SK-N-MC (cell line): ENCODE results near the gene PANK2.
"Not testable (repeated sequence)": the region's sequence is repeated elsewhere in the genome, so short reads cannot be mapped to it uniquely, and the experiment has no call there.

Source experiments
- DNase-seq: peaks from one replicate; pipeline ENCODE4 v3.0.0-alpha.2; 2011; ENCODE audit warnings: low read depth, low spot score
- H3K27ac ChIP-seq: fragments of 200-600 bp; sonication (generic); 2 replicates; pipeline ENCODE4 v1.5.1; 2016; ENCODE audit warnings: mixed run types
- H3K36me3 ChIP-seq: fragments of 200-600 bp; sonication (generic); 2 replicates; pipeline ENCODE4 v1.6.1; 2017; ENCODE audit warnings: antibody characterized with exemption, low read length, mixed read lengths; ENCODE audit not compliant: insufficient read depth
- H3K4me3 ChIP-seq: fragments of 200-600 bp; sonication (generic); 2 replicates; pipeline ENCODE4 v1.5.1; 2016
- H3K9ac ChIP-seq: fragments of 200-600 bp; sonication (generic); 2 replicates; pipeline ENCODE4 v1.8.0; 2017; ENCODE audit warnings: mixed run types, mixed read lengths; ENCODE audit not compliant: insufficient read length
- H3K9me3 ChIP-seq: fragments of 200-600 bp; sonication (generic); 2 replicates; pipeline ENCODE4 v1.6.1; 2017; ENCODE audit warnings: low read depth, mild to moderate bottlenecking, antibody characterized with exemption, low read length, moderate library complexity, mixed read lengths
- EZH2 ChIP-seq: fragments of 200-600 bp; sonication (generic); IDR thresholded peaks from one replicate; pipeline ENCODE4 v1.6.1; 2017; ENCODE audit warnings: antibody characterized with exemption
- FOXP2 ChIP-seq: optimal IDR thresholded peaks from 2 replicates; pipeline ENCODE3; 2011; ENCODE audit warnings: mild to moderate bottlenecking, moderate library complexity; ENCODE audit not compliant: insufficient read depth; ENCODE audit errors: extremely low read length, control extremely low read depth
- POLR2AphosphoS5 ChIP-seq: IDR thresholded peaks from 2 replicates; pipeline ENCODE4 v1.6.1; 2012; ENCODE audit warnings: mild to moderate bottlenecking, low read depth, low read length, borderline replicate concordance

The PANK2 gene

GRCh38 chr20:3888622-3889488 is at the start of gene PANK2:
PANK2 (plus strand) TSS chr20:3889387.
- Histone ChIP-seq H3K27ac (peak within 1 kb of the TSS; percentile 80), H3K36me3 (peaks cover 29% of the 10 kb centered on the region), H3K4me3 (peak within 1 kb of the TSS; percentile 88), H3K9me3 (no peaks in the 10 kb centered on the region), H3K9ac (peak within 1 kb of the TSS; percentile 86)
- DNase-seq, result peak; percentile 84
- TF ChIP-seq FOXP2, result no peak
- TF ChIP-seq EZH2, result no peak
- peak; percentile 93 for TF ChIP-seq POLR2AphosphoS5

DNA sequence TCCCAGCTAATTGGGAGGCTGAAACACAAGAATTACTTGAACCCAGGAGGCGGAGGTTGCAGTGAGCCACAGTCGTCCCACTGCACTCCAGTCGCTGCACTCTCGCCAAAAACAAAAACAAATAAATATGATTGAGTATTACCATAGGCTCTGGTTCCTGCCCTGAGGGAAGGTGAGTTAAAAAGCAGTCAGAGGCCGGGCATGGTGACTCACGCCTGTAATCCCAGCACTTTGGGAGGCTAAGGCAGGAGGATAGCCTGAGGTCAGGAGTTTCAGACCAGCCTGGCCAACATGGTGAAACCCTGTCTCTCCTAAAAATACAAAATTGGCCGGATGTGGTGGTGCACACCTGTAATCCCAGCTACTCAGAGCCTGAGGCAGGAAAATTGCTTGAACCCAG is 49.0 kb upstream of the PANK2 start:
- DNase-seq, H3K36me3 ChIP-seq, H3K9me3 ChIP-seq, H3K27ac ChIP-seq, H3K4me3 ChIP-seq, H3K9ac ChIP-seq: not testable (repeated sequence)

GRCh38 chr20:3842348-3842930 is 46.7 kb upstream of the PANK2 start:
- no peak for TF ChIP-seq EZH2
- no peak for TF ChIP-seq POLR2AphosphoS5
- TF ChIP-seq FOXP2, result no peak
- Histone ChIP-seq H3K4me3 (no peak overlapping the region), H3K27ac (no peak overlapping the region; the same call in 1 of the 2 replicates), H3K9ac (no peak overlapping the region), H3K9me3 (no peaks in the 10 kb centered on the region), H3K36me3 (no peaks in the 10 kb centered on the region)
- DNase-seq, result no peak

DNA sequence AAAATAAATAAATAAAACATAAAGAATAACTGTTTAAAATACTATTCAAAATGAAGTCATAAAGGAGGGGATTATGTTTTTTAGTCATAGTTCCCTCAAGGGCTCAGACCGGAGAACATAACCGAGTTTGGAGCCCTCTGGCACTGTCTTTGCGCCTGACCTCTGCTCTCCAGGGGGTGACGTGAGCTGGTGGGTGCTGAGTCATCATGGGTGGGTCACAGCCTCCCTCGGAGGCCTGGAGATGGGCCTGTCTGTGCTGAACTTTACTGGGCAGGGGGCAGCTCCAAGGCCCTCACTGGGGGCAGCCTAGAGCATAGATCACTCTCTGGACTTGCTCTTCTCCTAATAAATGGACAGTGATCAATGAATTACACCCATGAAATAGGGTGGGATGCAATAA is 45.7 kb upstream of the PANK2 start:
- H3K36me3 ChIP-seq, result no peaks in the 10 kb centered on the region
- H3K9me3 ChIP-seq, result no peaks in the 10 kb centered on the region
- TF ChIP-seq EZH2 (no peak), POLR2AphosphoS5 (no peak), FOXP2 (no peak)
- no peak overlapping the region for H3K27ac ChIP-seq
- no peak overlapping the region for H3K9ac ChIP-seq
- H3K4me3 ChIP-seq, result no peak overlapping the region
- DNase-seq, result no peak

- H3K27ac ChIP-seq, DNase-seq: not testable (repeated sequence)
Measured at GRCh38 chr20:3843990-3844619, 45.1 kb upstream of the PANK2 start.

DNA sequence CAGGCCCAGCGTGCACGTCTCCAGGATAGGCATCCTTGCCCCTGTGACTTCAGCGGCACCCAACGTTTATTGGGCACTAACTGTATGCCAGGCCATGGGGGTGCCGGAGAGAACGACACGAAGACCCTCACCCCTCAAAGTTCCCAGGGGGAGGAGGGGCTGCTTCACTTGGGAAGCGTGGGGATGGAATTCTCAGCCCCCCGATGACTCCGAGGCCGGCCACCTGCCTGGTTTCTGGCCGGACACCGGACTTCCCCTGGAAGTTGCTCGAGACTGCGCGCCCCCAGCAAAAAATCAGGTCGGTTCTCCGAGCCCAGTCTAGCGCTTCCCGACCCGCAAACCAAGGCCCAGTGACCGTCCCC is 42.8 kb upstream of the PANK2 start:
- no peaks in the 10 kb centered on the region for H3K36me3 ChIP-seq
- peak overlapping the region; percentile 97 for H3K9ac ChIP-seq
- H3K4me3 ChIP-seq, result peak overlapping the region; percentile 98
- H3K9me3 ChIP-seq, result no peaks in the 10 kb centered on the region
- no peak for TF ChIP-seq EZH2
- no peak for TF ChIP-seq POLR2AphosphoS5
- TF ChIP-seq FOXP2, result no peak
- DNase-seq, result no peak
- no peak overlapping the region for H3K27ac ChIP-seq

More at GRCh38 chr20:3843990-3844619, 45.1 kb upstream of the PANK2 start:
- H3K9ac ChIP-seq, H3K36me3 ChIP-seq, H3K4me3 ChIP-seq, H3K9me3 ChIP-seq: not testable (repeated sequence)

DNA sequence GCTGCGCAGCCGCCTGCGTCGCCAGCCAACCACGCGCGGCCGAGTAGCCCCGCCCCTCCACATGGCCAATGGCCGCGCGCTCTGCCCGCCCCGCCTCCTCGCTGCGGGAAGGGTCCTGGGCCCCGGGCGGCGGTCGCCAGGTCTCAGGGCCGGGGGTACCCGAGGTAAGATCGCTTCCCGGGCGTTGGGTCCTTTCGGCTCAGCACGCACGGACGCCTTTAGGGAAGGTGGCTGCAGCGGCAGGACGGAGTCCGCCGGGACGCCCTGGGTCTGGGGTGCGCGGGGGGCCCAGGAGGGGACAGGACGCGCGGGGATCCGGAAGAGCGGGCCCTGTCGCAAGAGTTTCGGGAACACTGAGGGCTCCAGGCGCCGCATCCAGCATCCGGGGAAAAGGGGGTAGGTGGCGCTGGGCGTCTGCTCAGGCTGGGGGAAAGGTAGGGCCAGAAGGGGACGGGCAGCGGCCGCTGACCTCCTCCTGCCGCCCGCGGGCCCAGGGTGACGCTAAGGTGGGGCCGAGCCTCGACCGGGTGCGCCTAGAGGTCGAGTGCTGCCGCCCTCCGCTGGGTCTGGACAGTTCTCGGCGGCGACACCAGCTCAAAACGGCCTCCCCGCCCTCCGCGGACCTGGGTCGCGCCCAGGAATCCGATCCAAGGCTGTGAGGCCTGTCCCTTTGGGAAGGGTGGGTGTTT is 42.3 kb upstream of the PANK2 start, which contains the start of gene MAVS:
MAVS (plus strand) TSS at position 95 of the 689 bp plus-strand sequence. CDS start 7,791 bp downstream, outside the sequence.
- TF ChIP-seq EZH2 (no peak), FOXP2 (no peak), POLR2AphosphoS5 (peak; percentile 95)
- Histone ChIP-seq H3K27ac (no peak within 1 kb of the TSS), H3K9ac (peak within 1 kb of the TSS; percentile 97), H3K36me3 (no peaks in the 10 kb centered on the region), H3K9me3 (no peaks in the 10 kb centered on the region), H3K4me3 (peak within 1 kb of the TSS; percentile 98)
- DNase-seq, result no peak

DNA sequence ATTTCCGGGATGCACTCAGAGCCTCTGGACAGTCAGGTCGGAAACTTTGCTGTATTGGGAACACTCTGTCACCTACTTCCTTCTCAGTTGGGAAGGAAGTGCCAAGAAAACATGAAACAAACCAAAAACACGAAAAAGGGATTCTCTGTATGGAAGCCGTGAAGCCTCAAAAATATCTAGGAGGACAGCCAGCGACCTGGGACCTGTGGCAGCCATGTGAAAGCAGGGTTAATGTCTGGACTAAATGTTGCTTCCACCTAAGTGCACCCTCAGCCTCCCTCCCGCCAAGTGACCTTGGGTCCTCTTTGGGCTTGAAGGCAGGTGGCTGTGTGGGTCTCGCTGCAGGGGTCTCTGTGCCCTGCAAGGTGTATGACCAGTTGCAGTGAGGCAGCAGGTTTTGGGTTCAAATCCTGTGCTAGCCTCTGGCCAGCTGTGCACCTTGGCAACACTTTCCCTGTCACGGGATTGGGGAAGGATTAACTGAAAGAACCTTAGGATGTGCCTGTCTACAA is 41.7 kb upstream of the PANK2 start:
- H3K27ac ChIP-seq, result no peak overlapping the region
- no peaks in the 10 kb centered on the region for H3K9me3 ChIP-seq
- no peaks in the 10 kb centered on the region for H3K36me3 ChIP-seq
- DNase-seq, result no peak
- H3K4me3 ChIP-seq, result peak overlapping the region; percentile 98
- H3K9ac ChIP-seq, result peak overlapping the region; percentile 97
- TF ChIP-seq EZH2 (no peak), POLR2AphosphoS5 (no peak)
